Mesendoderm (in vitro differentiated cells): Measurements from ENCODE around the gene STARD10.
A peak's percentile ranks its signal among the peaks of the same experiment; 100 is the strongest.
"Not testable (repeated sequence)": the region's sequence is repeated elsewhere in the genome, so short reads cannot be mapped to it uniquely, and the experiment has no call there.

Experiments used
- DNase-seq: peaks from one replicate; pipeline ENCODE4 v3.0.0; 2013
- H2AK5ac ChIP-seq: 2 replicates; pipeline ENCODE4 v1.6.1; 2013; ENCODE audit warnings: low read length, inconsistent platforms
- H2BK120ac ChIP-seq: 2 replicates; pipeline ENCODE4 v1.6.1; 2013; ENCODE audit warnings: low read depth, mild to moderate bottlenecking, low read length, moderate library complexity, mixed read lengths
- H2BK15ac ChIP-seq: replicated peaks from 2 replicates; pipeline ENCODE4 v1.6.1; 2013; ENCODE audit warnings: low read depth, mild to moderate bottlenecking, moderate library complexity
- H2BK5ac ChIP-seq: 2 replicates; pipeline ENCODE4 v1.6.1; 2013; ENCODE audit warnings: low read length, inconsistent platforms
- H3K18ac ChIP-seq: 2 replicates; pipeline ENCODE4 v1.6.1; 2013; ENCODE audit warnings: mild to moderate bottlenecking, low read length, mixed read lengths
- H3K23ac ChIP-seq: one replicate; pipeline ENCODE4 v1.6.1; 2013; ENCODE audit warnings: low read length
- H3K27ac ChIP-seq: 2 replicates; pipeline ENCODE4 v1.5.1; 2013; ENCODE audit warnings: low read depth, mild to moderate bottlenecking, inconsistent platforms, low read length, moderate library complexity
- H3K27me3 ChIP-seq: 2 replicates; pipeline ENCODE4 v1.6.1; 2013; ENCODE audit warnings: low read length, control low read depth, mild to moderate bottlenecking, inconsistent platforms; ENCODE audit not compliant: insufficient read depth, poor library complexity
- H3K36me3 ChIP-seq: 2 replicates; pipeline ENCODE4 v1.6.1; 2013; ENCODE audit warnings: low read length, inconsistent platforms; ENCODE audit not compliant: control insufficient read depth, insufficient read depth
- H3K4ac ChIP-seq: one replicate; pipeline ENCODE4 v1.6.1; 2013; ENCODE audit warnings: low read depth, mild to moderate bottlenecking, low read length, moderate library complexity
- H3K4me1 ChIP-seq: 2 replicates; pipeline ENCODE4 v1.6.1; 2013; ENCODE audit warnings: low read depth, low read length, inconsistent platforms; ENCODE audit not compliant: control insufficient read depth
- H3K4me2 ChIP-seq: 2 replicates; pipeline ENCODE4 v1.6.1; 2013; ENCODE audit warnings: low read length
- H3K4me3 ChIP-seq: 2 replicates; pipeline ENCODE4 v1.5.1; 2013; ENCODE audit warnings: mild to moderate bottlenecking, low read length
- H3K56ac ChIP-seq: one replicate; pipeline ENCODE4 v1.6.1; 2013; ENCODE audit warnings: low read length
- H3K79me1 ChIP-seq: 2 replicates; pipeline ENCODE4 v1.6.1; 2013; ENCODE audit warnings: low read length, inconsistent platforms
- H3K79me2 ChIP-seq: 2 replicates; pipeline ENCODE4 v1.6.1; 2013; ENCODE audit warnings: mild to moderate bottlenecking, low read length; ENCODE audit not compliant: control insufficient read depth, insufficient read depth
- H3K9ac ChIP-seq: 2 replicates; pipeline ENCODE4 v1.6.1; 2013; ENCODE audit warnings: low read length, inconsistent platforms
- H4K5ac ChIP-seq: one replicate; pipeline ENCODE4 v1.6.1; 2013; ENCODE audit warnings: low read length
- H4K8ac ChIP-seq: one replicate; pipeline ENCODE4 v1.6.1; 2013; ENCODE audit warnings: low read depth, mild to moderate bottlenecking, control low read depth, low read length, moderate library complexity
- WGBS: extraction: QIAGEN DNeasy Blood & Tissue Kit; methylation state at CpG from one replicate; pipeline ENCODE4 v1.1.7; 2013; ENCODE audit warnings: low lambda C conversion rate, missing lambda C conversion rate; ENCODE audit not compliant: insufficient coverage; ENCODE audit errors: extremely low coverage; 5-methylcytosine and 5-hydroxymethylcytosine counted together

STARD10 gene

DNA sequence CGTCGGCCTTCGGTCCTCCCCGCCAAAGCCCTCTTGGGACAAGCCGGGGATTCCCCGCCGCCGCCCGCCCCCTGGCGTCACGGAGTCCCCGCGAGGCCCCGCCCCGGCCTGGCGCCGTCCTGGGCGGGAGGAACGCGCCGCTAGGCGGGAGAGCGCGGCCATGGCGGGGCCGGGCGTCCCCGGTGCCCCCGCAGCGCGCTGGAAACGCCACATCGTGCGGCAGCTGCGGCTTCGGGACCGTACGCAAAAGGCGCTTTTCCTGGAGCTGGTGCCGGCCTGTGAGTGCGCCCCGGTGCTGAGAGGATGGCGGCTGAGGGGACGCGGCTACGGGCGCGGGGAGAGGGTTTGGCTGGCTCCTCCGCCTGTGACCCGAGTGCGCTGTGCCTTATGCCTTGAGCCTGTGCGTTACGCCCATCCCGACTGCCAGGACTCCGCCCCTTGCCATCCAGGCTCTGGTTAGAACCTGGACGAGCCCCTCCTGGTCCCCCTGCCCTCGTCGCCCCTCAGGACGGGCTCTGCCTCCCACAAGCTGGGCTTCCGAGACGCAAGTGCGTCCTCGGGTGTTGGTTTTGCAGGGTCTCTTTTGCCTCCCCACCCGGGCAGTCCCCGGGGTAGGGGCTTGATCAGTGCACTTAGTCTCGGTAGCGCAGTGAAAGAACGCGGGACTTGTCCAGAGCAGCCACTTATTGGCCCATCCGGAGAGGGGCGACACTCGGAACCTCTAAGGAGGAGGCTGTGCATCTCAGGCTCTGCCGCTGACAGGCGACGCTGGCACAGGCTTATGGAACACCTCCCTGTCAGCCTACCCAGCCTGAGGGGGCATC, 20.7 kb upstream of the STARD10 start, which contains the start of gene ATG16L2:
ATG16L2 (plus strand) TSS at position 126 of the 824 bp plus-strand sequence; CDS start at position 161, 35 bp downstream.
- H3K4me1 ChIP-seq: peaks cover 4% of the 10 kb centered on the region
- no peaks in the 10 kb centered on the region for H3K36me3 ChIP-seq
- H3K9ac ChIP-seq: peak within 1 kb of the TSS; percentile 87
- H3K56ac ChIP-seq: peak within 1 kb of the TSS; percentile 98
- no CpG with 5 or more reads among the region's 75 CpGs for WGBS
- no peak within 1 kb of the TSS for H2BK120ac ChIP-seq
- H3K27me3 ChIP-seq: no peaks in the 10 kb centered on the region
- no peaks in the 10 kb centered on the region for H3K79me1 ChIP-seq
- no peak within 1 kb of the TSS for H4K5ac ChIP-seq
- H3K4me2 ChIP-seq: peak within 1 kb of the TSS; percentile 99
- no peak within 1 kb of the TSS for H2BK15ac ChIP-seq
- peak within 1 kb of the TSS; percentile 61 for H3K4me3 ChIP-seq
- no peak within 1 kb of the TSS for H4K8ac ChIP-seq
- H3K18ac ChIP-seq: peak within 1 kb of the TSS; percentile 46
- H3K79me2 ChIP-seq: no peaks in the 10 kb centered on the region
- DNase-seq: peak; percentile 91
- no peak within 1 kb of the TSS for H3K23ac ChIP-seq
- H2AK5ac ChIP-seq: peak within 1 kb of the TSS; percentile 76
- peak within 1 kb of the TSS; percentile 82 for H2BK5ac ChIP-seq
- H3K27ac ChIP-seq: peak within 1 kb of the TSS; percentile 46
- no peak within 1 kb of the TSS for H3K4ac ChIP-seq

DNA sequence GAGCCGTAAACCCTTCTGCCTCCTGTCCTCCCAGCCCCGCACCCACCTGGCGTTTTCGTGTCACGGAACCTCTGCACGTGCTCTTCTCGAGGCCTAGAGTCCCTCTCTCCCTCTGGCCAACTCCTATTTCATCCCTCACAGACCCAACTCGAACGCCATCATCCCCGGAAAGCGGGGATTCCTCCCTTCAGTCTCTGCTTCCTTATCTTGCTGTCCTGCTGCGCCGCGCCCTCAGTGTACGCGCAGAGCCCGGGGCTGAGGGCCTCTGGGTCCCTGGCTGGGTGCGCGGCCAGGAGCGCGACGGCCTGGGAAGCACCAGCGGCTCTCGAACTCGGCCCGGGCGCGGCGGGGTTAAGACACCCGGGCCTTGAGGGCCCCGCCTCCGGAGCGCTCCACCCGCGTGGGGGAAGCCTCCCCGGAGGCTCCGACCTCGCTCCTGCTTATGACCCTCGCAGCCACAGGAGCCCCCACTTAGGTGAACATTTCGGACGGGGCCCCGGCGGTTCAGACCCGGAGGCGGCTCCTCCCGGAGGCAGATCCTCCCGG, 20.0 kb upstream of the STARD10 start:
- no peak overlapping the region for H4K8ac ChIP-seq
- DNase-seq: no peak
- peak overlapping the region; percentile 82 for H2BK5ac ChIP-seq
- peak overlapping the region; percentile 46 for H3K18ac ChIP-seq
- H3K4me3 ChIP-seq: peak overlapping the region; percentile 60
- no peaks in the 10 kb centered on the region for H3K36me3 ChIP-seq
- no peaks in the 10 kb centered on the region for H3K27me3 ChIP-seq
- H3K27ac ChIP-seq: peak overlapping the region; percentile 41
- no peak overlapping the region for H3K23ac ChIP-seq
- no peaks in the 10 kb centered on the region for H3K79me2 ChIP-seq
- peak overlapping the region; percentile 99 for H3K4me2 ChIP-seq
- no peaks in the 10 kb centered on the region for H3K79me1 ChIP-seq
- H3K4me1 ChIP-seq: peaks cover 4% of the 10 kb centered on the region
- H4K5ac ChIP-seq: no peak overlapping the region
- WGBS: no CpG with 5 or more reads among the region's 47 CpGs
- no peak overlapping the region for H2BK120ac ChIP-seq
- peak overlapping the region; percentile 87 for H3K9ac ChIP-seq
- H3K56ac ChIP-seq: peak overlapping the region; percentile 96
- no peak overlapping the region for H3K4ac ChIP-seq
- H2BK15ac ChIP-seq: no peak overlapping the region
- H2AK5ac ChIP-seq: no peak overlapping the region

DNA sequence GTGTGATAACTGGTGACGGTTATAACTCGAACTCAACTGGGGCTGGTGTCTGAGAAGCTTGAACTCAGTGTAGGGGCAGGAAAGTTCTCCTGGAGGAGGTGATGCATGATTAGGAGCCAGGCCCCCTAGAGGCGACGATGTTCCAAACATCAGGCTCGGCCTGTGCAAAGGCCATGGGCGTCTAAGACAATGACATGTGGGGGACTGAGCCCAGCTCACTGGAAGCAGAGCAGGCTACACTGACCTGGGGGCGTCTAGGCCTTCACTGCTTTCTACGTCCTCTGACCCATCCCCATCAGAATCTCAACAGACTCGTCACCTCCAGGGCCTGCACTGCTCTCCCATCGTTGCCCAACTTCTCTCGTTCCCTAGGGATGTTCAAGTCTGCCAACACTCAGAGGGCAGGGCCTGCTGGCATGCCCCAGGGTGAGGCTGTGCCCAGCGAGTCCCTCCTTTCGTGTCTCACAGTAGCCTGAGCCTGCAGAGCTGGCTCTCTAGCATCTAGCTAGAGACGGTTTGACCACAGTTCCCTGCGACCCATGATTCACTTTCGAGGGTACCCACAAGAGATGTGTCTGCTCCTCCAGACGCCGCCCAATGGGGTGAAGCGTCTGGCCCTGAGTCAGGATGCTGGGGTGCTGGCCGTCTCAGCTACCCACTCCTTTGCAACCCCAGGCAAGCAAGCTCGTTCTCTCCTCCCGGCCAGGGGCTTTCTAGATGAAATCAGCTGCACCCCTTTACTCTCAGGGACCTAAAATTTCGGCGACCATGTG, 19.3 kb upstream of the STARD10 start:
- Histone ChIP-seq H4K8ac (no peak overlapping the region), H3K36me3 (no peaks in the 10 kb centered on the region)

DNA sequence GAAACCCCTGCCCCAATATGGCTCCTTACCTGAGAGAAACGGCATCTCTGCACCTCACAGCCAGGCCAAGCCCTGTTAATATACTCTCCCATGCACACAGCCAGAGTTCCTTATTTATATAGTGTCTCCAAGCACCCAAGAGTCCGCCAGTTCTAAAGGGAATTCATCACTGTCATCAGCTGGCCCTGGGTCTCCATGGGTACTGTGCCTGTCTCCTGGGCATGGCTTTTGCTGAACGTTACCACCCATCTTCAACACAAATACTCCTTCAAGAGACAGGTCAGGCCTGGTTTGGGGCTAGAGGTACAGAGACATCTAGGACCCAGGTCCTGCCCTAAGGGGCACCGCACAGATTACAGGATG, 18.7 kb upstream of the STARD10 start:
- Histone ChIP-seq H3K36me3 (no peaks in the 10 kb centered on the region), H2AK5ac (no peak overlapping the region), H2BK15ac (no peak overlapping the region), H3K4me2 (no peak overlapping the region), H3K56ac (no peak overlapping the region), H3K18ac (no peak overlapping the region), H3K4me1 (peaks cover 4% of the 10 kb centered on the region), H2BK120ac (no peak overlapping the region), H3K27ac (no peak overlapping the region), H3K23ac (no peak overlapping the region), H4K5ac (no peak overlapping the region), H3K9ac (peak overlapping the region; percentile 49), H3K27me3 (no peaks in the 10 kb centered on the region), H4K8ac (no peak overlapping the region), H3K4ac (no peak overlapping the region), H3K4me3 (no peak overlapping the region), H3K79me2 (no peaks in the 10 kb centered on the region), H3K79me1 (no peaks in the 10 kb centered on the region), H2BK5ac (no peak overlapping the region)
- no peak for DNase-seq
- WGBS: no CpG with 5 or more reads among the region's 4 CpGs

More for the DNA sequence above, 19.3 kb upstream of the STARD10 start:
- Histone ChIP-seq H3K56ac (peak overlapping the region; percentile 96), H3K27me3 (no peaks in the 10 kb centered on the region), H3K27ac (no peak overlapping the region), H3K4me1 (peaks cover 4% of the 10 kb centered on the region), H3K4ac (no peak overlapping the region), H2BK120ac (no peak overlapping the region), H3K9ac (peak overlapping the region; percentile 87), H3K4me3 (peak overlapping the region; percentile 60), H3K4me2 (peak overlapping the region; percentile 99), H3K79me1 (no peaks in the 10 kb centered on the region), H2BK15ac (no peak overlapping the region), H3K18ac (no peak overlapping the region), H2AK5ac (peak overlapping the region; percentile 76), H3K79me2 (no peaks in the 10 kb centered on the region), H4K5ac (no peak overlapping the region), H2BK5ac (peak overlapping the region; percentile 67), H3K23ac (no peak overlapping the region)
- DNase-seq: peak; percentile 86
- no CpG with 5 or more reads among the region's 24 CpGs for WGBS

DNA sequence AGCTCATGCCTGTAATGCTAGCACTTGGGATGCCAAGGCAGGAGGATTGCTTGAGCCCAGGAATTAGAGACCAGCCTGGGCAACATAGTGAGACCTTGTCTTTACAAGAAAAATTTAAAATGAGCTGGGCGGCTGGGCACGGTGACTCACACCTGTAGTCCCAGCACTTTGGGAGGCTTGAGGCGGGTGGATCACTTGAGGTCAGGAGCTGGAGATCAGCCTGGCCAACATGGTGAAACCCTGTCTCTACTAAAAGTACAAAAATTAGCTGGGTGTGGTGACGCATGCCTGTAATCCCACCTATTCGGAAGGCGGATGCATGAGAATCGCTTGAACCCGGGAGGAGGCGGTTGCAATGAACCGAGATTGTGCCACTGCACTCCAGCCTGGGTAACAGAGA, 17.8 kb upstream of the STARD10 start:
- H3K4me1 ChIP-seq, H3K4me3 ChIP-seq, H3K27me3 ChIP-seq, H3K18ac ChIP-seq, H2AK5ac ChIP-seq, H4K5ac ChIP-seq, H2BK120ac ChIP-seq, H2BK5ac ChIP-seq, H3K79me1 ChIP-seq, H3K36me3 ChIP-seq, H2BK15ac ChIP-seq, H3K79me2 ChIP-seq, H4K8ac ChIP-seq, H3K4me2 ChIP-seq, H3K4ac ChIP-seq, H3K56ac ChIP-seq, H3K23ac ChIP-seq, H3K27ac ChIP-seq, DNase-seq, H3K9ac ChIP-seq: not testable (repeated sequence)
- WGBS: no CpG with 5 or more reads among the region's 10 CpGs
